HG03460 (cell line): ENCODE results near the gene GPC3.

Experiments
- ATAC-seq: cut with Tn5 transposase; IDR thresholded peaks from one replicate; pipeline ENCODE4 v1.9.1; 2021; ENCODE audit not compliant: unreplicated experiment

GPC3 gene

DNA sequence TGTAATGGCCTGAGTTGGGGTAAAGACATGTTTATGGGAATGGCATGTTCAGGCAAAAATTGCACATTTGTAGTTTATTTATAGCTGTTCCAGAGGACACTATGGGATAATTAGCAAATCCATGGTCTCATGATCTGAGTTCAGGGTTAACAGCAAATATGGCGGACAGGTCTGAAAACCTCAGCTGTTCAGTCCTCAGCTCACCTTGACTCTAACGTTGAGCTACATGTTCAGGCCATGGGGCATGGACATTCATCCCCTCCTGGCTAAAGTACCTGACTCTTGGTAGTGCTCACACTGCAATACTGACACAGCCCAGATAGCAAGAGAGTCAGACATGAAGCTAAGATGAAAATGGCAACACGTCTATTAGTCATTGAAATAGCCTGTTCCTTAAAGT lies 408.5 kb downstream of the GPC3 start:
- ATAC-seq, result no peak

- no peak for ATAC-seq
These were observed 409.8 kb downstream of the GPC3 start for GRCh38 chrX:133575501-133576136.

DNA sequence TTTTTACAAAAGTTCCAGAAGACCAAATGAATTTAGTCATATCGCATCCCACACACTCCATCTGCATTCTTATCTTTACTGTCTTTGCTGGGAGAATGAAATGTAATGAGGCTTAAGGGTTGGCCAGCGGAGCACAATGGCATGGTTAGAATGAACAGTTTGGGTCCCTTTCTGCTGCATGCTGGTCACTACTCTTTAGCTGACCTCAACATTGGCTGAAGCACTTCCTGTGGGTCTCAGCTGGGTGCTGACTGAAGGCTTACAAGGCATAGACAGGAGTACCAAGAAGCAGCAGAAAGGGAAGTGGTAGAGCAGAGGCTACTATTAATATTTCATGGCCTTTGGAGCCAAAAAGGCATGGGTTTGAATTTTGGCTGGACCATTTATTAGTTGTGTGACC lies 410.7 kb downstream of the GPC3 start:
- no peak for ATAC-seq

DNA sequence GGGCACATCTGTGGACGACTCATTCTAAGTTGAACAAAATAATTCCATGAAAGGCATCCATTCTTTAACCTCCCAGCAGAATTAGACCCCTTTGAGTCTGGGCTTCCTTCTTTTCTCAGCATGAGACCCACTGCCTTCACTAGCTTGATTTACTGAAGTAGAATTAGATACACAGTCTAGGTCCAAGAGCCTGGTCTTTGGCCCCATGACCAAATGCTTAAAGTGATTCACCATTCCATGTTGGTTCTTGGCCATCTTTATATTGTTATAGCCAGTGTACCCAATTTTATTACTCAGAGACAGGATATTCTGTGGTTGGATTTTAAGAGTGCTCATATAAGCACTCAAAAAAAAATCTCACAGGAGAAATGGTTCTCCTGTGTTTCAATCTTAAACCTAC lies 414.8 kb downstream of the GPC3 start:
- no peak for ATAC-seq

- no peak for ATAC-seq
These were observed 416.2 kb downstream of the GPC3 start for GRCh38 chrX:133569217-133569616.

DNA sequence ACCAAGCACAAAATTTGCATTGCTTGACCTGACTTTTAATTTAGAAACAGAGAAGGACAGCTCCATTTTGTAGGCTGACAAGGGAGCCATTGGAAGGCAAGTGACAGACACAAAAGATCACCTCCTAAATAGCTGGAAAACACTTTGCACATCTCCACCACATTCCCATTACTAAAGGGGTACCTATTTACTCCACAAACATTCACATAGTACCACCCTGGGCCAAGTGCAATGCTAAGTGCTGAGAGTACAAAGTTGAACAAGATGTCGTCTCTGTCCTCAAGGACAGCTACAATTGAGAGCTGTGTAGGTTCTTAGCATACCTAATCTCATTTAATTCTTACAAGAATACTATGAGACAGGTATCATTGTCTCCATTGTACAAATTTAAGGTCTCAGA lies 417.3 kb downstream of the GPC3 start:
- ATAC-seq, result no peak

GRCh38 chrX:133566876-133567275 lies 418.5 kb downstream of the GPC3 start:
- ATAC-seq, result no peak

- no peak for ATAC-seq
These were observed 421.7 kb downstream of the GPC3 start for GRCh38 chrX:133563705-133564104.

DNA sequence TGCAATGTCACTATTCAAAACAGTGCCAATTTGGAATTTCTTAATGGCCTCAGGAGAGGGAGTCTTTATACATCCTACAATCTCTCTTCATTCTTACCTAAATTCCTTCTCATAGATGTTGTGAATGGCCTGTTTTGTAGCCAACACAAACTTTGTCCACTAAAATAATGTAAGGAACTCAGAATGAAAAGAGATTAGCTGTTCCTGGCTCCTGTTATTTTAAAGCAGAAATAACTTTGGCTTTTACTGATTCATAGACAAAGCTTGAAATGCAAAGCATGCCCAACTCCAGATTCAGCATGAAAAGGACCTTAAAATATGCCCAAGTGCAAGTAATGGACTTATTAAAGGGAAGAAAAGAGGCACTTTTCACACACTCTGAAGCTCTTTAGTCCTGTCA lies 424.1 kb downstream of the GPC3 start:
- no peak for ATAC-seq

DNA sequence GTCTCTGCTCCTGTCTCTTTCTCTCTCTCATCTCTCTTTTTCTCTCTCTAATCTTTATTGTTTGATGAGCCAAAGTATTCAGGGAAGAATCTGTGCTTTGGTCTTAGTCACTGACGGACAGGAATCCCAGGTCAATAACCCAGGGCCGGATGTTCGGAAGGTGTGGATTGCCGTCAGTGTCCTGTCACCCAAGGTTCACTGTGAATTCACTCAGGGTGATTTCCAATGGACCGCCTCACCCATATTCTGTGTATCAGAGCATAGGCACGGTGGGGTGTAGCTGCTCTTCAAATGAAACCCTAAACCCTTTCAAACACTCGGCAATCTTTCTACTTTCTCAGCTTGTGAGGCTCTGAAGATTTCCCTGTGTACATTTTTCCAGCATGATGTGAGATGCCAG lies 425.5 kb downstream of the GPC3 start:
- ATAC-seq, result no peak

DNA sequence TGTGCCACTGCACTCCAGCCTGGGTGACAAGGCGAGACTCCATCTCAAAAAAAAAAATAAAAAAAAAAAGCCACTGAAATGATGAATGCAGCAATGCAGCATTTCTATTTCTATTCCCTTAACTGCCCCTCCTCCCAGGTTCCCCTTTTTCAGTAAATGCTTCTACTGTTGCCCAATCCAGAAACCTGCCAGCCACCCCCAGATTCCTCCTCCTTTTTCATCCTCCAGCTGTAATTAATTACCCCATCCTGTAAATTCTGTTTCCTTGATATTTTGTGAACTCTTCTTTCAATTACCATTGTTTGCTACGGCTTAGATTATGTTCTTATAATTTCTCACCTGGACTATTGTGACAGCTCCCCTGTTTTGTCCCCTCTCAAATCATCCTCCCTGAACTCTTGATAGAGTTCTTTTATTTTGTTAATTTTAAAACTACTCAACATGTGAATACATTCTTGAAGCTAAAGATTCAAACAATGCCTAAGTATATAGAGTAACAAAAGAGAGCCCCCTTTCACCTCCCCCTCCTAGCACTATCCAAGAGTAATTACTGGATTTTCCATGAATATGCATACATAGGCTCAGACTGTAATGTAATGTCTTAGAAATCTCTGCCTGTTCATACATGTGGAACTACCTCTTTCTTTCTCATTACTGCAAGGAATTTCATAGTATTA lies 429.5 kb downstream of the GPC3 start:
- no peak for ATAC-seq

- ATAC-seq, result no peak
These were observed 434.5 kb downstream of the GPC3 start for GRCh38 chrX:133550665-133551485.

DNA sequence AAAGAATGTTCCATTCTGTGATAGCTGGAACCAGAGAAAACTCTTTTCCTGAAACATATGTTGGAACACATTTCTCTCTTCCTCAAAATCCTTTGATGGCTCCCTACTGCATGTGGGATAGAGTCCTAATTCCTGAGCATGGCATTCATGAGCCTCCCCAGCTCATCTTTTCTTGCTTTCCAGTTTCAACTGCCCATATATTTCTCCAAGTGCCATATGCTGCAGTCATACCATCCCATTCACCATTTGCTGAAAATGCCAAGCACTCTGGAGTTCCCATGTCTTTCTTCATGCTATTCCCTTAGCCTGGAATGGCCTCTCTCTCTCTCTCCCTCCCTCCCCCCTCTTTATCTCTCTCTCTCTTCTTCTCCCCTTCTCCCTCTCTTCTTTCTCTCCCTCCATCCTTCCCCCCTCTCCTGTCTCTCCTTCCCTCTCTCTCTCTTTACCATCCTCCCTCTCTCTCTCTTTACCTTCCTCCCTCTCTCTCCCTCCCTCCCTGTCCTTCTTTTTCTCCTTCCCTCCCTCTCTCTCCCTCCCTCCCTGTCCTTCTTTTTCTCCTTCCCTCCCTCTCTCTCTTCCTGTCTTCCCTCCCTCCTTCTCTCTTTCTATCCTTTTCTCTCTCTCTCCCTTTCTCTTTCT lies 436.0 kb downstream of the GPC3 start:
- no peak for ATAC-seq

DNA sequence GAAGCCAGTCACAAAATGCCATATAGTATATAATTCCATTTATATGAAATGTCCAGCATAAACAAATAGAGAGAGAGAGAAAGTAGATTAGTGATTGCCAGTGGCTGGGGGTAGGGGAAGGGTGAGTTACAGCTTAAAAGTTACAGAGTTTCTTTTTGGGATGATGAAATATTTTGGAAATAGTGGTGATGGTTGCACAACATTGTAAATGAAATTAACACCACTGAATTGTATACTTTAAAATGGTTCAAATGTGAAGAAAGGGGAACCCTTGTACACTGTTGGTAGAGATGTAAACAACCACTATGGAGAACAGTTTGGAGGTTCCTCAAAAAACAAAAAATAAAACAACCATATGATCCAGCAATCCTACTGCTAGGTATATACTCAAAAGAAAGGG lies 439.0 kb downstream of the GPC3 start:
- no peak for ATAC-seq

DNA sequence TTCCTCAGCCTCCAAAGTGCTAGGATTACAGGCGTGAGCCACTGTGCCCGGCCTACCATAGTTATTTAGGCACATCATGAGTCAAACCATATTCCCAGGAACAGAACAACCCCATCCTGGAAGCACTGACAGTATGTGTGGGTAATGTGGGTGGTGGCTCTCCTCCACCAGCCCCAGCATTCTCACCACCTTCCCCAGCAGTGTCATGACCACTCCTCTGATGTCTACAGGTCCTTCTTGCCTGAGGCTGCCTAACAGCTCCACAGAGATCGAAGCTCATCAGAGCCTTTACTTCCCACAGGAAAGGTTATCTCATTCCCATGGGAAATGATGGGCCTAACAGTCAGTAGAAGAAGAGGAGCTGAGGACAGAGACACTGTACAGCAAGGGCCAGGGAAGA lies 440.6 kb downstream of the GPC3 start:
- no peak for ATAC-seq

GRCh38 chrX:133544115-133544514 lies 441.3 kb downstream of the GPC3 start:
- ATAC-seq, result no peak

DNA sequence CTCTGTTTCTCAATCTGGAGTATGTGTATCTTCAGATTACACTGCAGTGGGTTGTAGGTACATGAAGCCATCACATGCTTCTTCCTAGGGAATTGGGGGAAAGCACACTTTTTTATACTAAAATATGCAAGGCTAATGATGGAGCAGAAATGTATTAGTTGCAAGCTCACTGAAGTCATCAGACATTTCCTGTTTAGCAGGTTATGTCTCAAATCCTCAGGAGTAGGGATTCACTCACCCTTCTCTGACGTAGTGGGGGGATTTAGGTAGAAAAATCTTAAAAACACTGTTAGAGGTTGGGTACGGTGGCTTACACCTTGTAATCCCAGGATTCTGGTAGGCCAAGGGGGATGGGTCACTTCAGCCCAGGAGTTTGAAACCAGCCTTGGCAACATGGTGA lies 441.7 kb downstream of the GPC3 start:
- no peak for ATAC-seq

DNA sequence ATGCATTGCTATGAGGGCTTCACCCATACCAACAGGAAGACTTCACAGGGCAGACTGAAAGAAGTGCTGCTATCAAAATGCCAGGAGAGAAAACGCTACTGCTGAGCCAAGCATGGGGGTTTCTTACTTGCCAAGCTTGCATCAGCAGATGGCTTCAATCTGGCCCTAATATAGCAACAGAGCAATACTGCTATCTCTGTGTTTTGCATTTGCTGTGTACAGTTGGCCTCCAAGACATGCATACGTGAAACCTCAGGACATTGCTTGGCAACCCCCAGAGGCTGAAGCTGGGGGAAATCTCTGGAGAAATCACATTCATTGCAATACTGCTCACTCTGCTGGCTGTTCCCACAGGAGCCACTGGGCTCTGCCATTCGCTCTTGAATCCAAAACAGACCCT lies 442.9 kb downstream of the GPC3 start:
- ATAC-seq, result no peak

DNA sequence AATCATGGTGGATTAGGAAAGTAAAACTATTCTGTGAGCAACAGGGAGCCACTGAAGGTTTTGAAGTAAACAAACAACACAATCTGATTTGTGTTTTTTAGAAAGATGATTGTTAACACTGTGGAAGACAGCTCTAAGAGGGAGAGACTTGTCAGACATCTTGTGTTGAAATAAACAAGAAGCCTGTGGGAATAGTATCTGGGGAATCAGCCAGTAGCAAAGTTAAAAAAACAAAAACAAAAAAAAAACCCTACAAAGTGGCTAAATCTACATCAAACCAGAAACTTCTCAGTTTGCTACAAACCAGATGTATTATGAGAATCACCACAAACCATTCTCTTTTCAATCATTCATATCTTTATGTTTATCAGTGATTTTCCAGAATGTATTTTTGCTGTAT lies 444.4 kb downstream of the GPC3 start:
- no peak for ATAC-seq

DNA sequence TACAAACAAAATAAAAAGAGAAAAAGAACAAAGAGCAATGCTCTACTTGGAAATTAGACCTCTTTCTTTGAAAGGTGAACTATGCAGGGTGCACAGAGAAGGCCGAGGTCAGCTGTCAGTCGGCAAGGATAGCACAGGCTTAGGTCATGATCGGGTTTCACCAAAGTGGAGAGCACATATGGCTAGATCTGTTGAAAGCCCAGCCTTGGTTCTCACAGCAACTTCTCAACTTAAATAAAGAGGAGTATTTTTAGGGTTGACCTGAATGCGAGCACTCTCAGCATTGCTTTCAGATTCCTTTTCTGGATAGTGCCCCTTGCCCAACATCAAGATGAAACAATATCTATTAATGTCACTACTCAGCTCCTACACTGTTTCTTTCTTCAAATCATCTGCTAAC lies 447.2 kb downstream of the GPC3 start:
- no peak for ATAC-seq

DNA sequence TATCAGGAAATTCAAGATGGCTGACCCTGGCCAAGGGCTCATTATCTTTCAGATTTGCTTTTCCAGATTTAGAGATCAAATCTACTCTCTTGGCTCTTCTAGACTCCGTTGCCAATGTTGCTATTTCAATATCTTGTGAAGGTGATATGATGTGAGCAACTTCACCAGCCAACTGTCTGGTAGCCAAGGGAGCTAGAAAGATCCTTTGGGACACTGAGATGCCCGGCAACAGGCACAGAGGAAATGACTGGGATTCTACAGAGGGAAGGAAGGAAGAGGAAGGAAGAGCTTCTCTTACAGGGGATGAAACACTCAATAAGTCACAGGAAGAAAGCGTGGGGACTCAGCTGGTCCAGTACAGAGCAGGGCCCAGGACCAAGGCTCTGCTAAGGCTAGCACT lies 448.3 kb downstream of the GPC3 start:
- ATAC-seq, result no peak

DNA sequence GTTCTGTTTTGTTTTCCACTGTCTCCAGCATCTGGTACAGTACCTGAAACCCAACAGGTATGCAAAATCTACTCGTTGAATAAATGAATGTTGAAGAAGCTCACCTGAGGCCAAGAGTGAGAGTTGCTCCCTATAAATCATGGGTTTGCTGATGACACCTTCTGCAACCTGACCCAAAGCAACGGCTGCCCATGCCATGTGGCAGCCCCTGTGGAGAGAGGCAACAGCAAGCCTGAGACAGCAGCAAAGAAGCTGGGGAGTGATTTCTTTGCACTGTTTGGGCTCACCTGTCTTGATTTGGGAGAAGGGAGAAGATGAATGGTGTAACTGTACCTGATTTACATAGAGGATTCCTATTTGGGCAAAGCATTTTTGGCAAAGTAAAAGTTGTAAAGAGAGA lies 450.3 kb downstream of the GPC3 start:
- no peak for ATAC-seq
